Glutamatergic neuron (in vitro differentiated cells): Measurements from ENCODE around the gene ANKRD17. TPM values are rescaled to one million over a fixed set of nuclear protein-coding genes. Genes with fewer than 3 reads are reported as not detected.

Source experiments
- DNase-seq: peaks from one replicate; pipeline ENCODE4 v3.0.0; 2022
- H3K27ac Mint-ChIP-seq: one replicate; pipeline ENCODE4 v1.8.0; 2020; ENCODE audit warnings: mild to moderate bottlenecking, mixed read lengths, inconsistent platforms; ENCODE audit not compliant: unreplicated experiment
- H3K27me3 Mint-ChIP-seq: one replicate; pipeline ENCODE4 v1.8.0; 2020; ENCODE audit warnings: mild to moderate bottlenecking, moderate library complexity, mixed read lengths, inconsistent platforms; ENCODE audit not compliant: unreplicated experiment
- H3K36me3 Mint-ChIP-seq: one replicate; pipeline ENCODE4 v1.8.0; 2020; ENCODE audit warnings: mild to moderate bottlenecking, mixed read lengths, inconsistent platforms; ENCODE audit not compliant: unreplicated experiment
- H3K4me1 Mint-ChIP-seq: one replicate; pipeline ENCODE4 v1.8.0; 2020; ENCODE audit warnings: mild to moderate bottlenecking, low read depth, mixed read lengths, inconsistent platforms; ENCODE audit not compliant: unreplicated experiment
- H3K4me3 Mint-ChIP-seq: one replicate; pipeline ENCODE4 v1.8.0; 2020; ENCODE audit warnings: mild to moderate bottlenecking, mixed read lengths, inconsistent platforms; ENCODE audit not compliant: unreplicated experiment
- H3K9me3 Mint-ChIP-seq: one replicate; pipeline ENCODE4 v1.8.0; 2020; ENCODE audit warnings: mild to moderate bottlenecking, moderate library complexity, mixed read lengths, inconsistent platforms; ENCODE audit not compliant: unreplicated experiment
- CTCF ChIP-seq: fragments of 200-600 bp; sonication (generic); IDR thresholded peaks from one replicate; pipeline ENCODE4 v1.5.0; 2021; ENCODE audit not compliant: partially characterized antibody, unreplicated experiment
- total RNA-seq: library from RNA; stranded (reverse); fragmentation: NEBNext Ultra II Directional; extraction: Animal tissue kit (Norgen Biotek cat#: 25700); gene quantifications from one replicate; pipeline ENCODE4 v1.2.1, GENCODE V29; 2021; ENCODE audit not compliant: unreplicated experiment

The ANKRD17 gene
- total RNA-seq, 1 donor from 2014 or later = 91.9 TPM

- Mint-ChIP-seq H3K36me3 (no peaks in the 10 kb centered on the region), H3K9me3 (no peaks in the 10 kb centered on the region), H3K4me1 (no peaks in the 10 kb centered on the region), H3K27me3 (peaks cover 2% of the 10 kb centered on the region), H3K27ac (no peak overlapping the region), H3K4me3 (no peak overlapping the region)
- no peak for TF ChIP-seq CTCF
- DNase-seq = no peak
These were observed 230.0 kb downstream of the ANKRD17 start for GRCh38 chr4:73028621-73029020.

Other genes starting within 250 kb of the ANKRD17 start
- gene COX18, start 189.1 kb downstream of the ANKRD17 start, total RNA-seq = 20.2 TPM
- gene ALB, start 145.5 kb upstream of the ANKRD17 start, total RNA-seq = not detected
- gene AFP, start 177.4 kb upstream of the ANKRD17 start, total RNA-seq = not detected
- gene AFM, start 222.9 kb upstream of the ANKRD17 start, total RNA-seq = not detected